PC-9 (cell line): Measurements from ENCODE around the gene IL4I1. TPM values are rescaled to one million over a fixed set of nuclear protein-coding genes. Genes with fewer than 3 reads are reported as not detected.

Experiments used
- BruUV-seq: library from RNA; stranded (reverse); fragments of 400-500 nt; replicated peaks from 2 replicates; lab custom pipeline; 2021; lab: Mats Ljungman, UMichigan
- CTCF ChIA-PET: fragments of 300-600 bp; sonication (Branson Sonifier 250); formaldehyde crosslinking; loops from one replicate; lab custom pipeline; 2022; ENCODE audit warnings: antibody characterized with exemption; lab: Charles Lee
- POLR2A ChIA-PET: fragments of 300-600 bp; sonication (Branson Sonifier 250); formaldehyde crosslinking; loops from one replicate; lab custom pipeline; 2022; ENCODE audit warnings: antibody characterized with exemption; ENCODE audit not compliant: unreplicated experiment; lab: Charles Lee
- DNase-seq, 2 experiments: peaks; one replicate each; pipeline versions ENCODE4 v3.0.0 to v3.0.0-alpha.2; 2015 to 2022; ENCODE audit warnings: mixed read lengths in 1 of 2
- H2AFZ ChIP-seq: fragments of 200-600 bp; sonication (generic); 2 replicates; pipeline ENCODE4 v1.8.1; 2017; ENCODE audit warnings: antibody characterized with exemption
- H3F3A ChIP-seq: fragments of 200-600 bp; sonication (generic); 2 replicates; pipeline ENCODE4 v1.8.1; 2017; ENCODE audit warnings: antibody characterized with exemption, mild to moderate bottlenecking, low read depth; ENCODE audit not compliant: insufficient read depth
- H3K27ac ChIP-seq: fragments of 200-600 bp; sonication (generic); 2 replicates; pipeline ENCODE4 v1.6.1; 2016; ENCODE audit warnings: mixed run types
- H3K27me3 ChIP-seq: fragments of 200-600 bp; sonication (generic); 2 replicates; pipeline ENCODE4 v1.6.1; 2016; ENCODE audit warnings: low read depth, mixed run types; ENCODE audit not compliant: insufficient read depth
- H3K36me3 ChIP-seq: fragments of 200-600 bp; sonication (generic); 2 replicates; pipeline ENCODE4 v1.6.1; 2016; ENCODE audit warnings: low read depth, mixed run types
- H3K4me1 ChIP-seq: fragments of 200-600 bp; sonication (generic); replicated peaks from 2 replicates; pipeline ENCODE4 v1.6.1; 2016; ENCODE audit warnings: mixed run types; ENCODE audit not compliant: insufficient read depth
- H3K4me2 ChIP-seq: fragments of 200-600 bp; sonication (generic); 2 replicates; pipeline ENCODE4 v1.6.1; 2017; ENCODE audit warnings: mixed run types
- H3K4me3 ChIP-seq: fragments of 200-600 bp; sonication (generic); 2 replicates; pipeline ENCODE4 v1.6.1; 2016; ENCODE audit warnings: mixed run types
- H3K79me2 ChIP-seq: fragments of 200-600 bp; sonication (generic); 2 replicates; pipeline ENCODE4 v1.6.1; 2017; ENCODE audit warnings: low read depth, mixed run types
- H3K9me2 ChIP-seq: fragments of 200-600 bp; sonication (generic); 2 replicates; pipeline ENCODE4 v1.8.1; 2017; ENCODE audit warnings: mild to moderate bottlenecking; ENCODE audit not compliant: insufficient read depth
- H3K9me3 ChIP-seq: fragments of 200-600 bp; sonication (generic); 2 replicates; pipeline ENCODE4 v1.8.1; 2016; ENCODE audit warnings: low read depth; ENCODE audit not compliant: insufficient read depth
- H4K20me1 ChIP-seq: fragments of 200-600 bp; sonication (generic); 2 replicates; pipeline ENCODE4 v1.8.1; 2017; ENCODE audit not compliant: insufficient read depth
- EZH2 ChIP-seq: fragments of 200-600 bp; sonication (generic); IDR thresholded peaks from 2 replicates; pipeline ENCODE4 v1.8.0; 2017; ENCODE audit warnings: antibody characterized with exemption, low read depth
- intact Hi-C: fragments of 100-400 bp; cut with micrococcal nuclease; formaldehyde crosslinking; loops from one replicate; pipeline ENCODE4 v1.10.0; 2022; ENCODE audit not compliant: unreplicated experiment
- total RNA-seq: library from RNA; stranded (reverse); gene quantifications from 2 replicates; pipeline ENCODE4 v1.2.3, GENCODE V29; 2021
- TF ChIP-seq, protein P1 (sequence below): fragments of 200-600 bp; sonication (generic); conservative IDR thresholded peaks from 2 replicates; pipeline ENCODE4 v1.6.1; 2017; ENCODE audit warnings: mixed run types, antibody characterized with exemption, mild to moderate bottlenecking, moderate library complexity

IL4I1 gene
- total RNA-seq, 1 experiment from 2014 or later, result not detected

DNA sequence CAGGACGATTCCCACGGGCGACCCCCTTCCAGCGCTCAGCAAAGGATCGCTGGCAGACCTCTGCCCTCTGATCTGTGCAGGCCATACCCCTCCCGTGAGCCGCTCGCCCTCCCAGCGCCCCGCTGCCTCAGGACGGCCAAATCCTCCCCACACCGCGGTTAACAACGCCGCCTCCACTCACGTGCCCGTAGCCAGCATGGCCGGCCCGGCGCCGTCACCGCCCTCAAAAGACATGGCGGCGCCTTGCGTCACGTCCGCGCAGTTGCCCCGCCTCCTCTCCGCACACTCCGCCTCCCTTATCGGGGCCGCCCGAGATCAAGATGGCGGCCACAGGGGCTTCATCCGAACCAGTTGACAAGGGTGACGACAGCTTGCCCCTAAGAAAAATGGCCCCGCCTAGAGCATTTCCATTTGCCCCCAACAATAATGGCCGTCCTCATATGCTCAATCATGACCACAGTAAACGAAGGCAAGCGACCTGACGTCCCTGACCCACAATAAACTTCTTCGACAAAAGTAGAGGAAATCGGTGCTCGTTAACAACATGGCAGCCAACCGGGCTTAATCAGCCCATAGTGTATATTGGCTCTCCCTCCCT is 20.2 kb downstream of the IL4I1 start:
- Histone ChIP-seq H3K27me3 (no peaks in the 10 kb centered on the region), H3K9me2 (no peaks in the 10 kb centered on the region), H4K20me1 (peaks cover 36% of the 10 kb centered on the region), H2AFZ (peak overlapping the region; percentile 86), H3K27ac (peak overlapping the region; percentile 92), H3K79me2 (peaks cover 52% of the 10 kb centered on the region), H3K9me3 (no peaks in the 10 kb centered on the region), H3F3A (peaks cover 20% of the 10 kb centered on the region; the same call in 1 of the 2 replicates), H3K36me3 (peaks cover 14% of the 10 kb centered on the region; the same call in 1 of the 2 replicates), H3K4me1 (peaks cover 21% of the 10 kb centered on the region), H3K4me2 (peak overlapping the region; percentile 95), H3K4me3 (peak overlapping the region; percentile 79)
- no TSS peak for BruUV-seq
- TF ChIP-seq, protein P1, sequence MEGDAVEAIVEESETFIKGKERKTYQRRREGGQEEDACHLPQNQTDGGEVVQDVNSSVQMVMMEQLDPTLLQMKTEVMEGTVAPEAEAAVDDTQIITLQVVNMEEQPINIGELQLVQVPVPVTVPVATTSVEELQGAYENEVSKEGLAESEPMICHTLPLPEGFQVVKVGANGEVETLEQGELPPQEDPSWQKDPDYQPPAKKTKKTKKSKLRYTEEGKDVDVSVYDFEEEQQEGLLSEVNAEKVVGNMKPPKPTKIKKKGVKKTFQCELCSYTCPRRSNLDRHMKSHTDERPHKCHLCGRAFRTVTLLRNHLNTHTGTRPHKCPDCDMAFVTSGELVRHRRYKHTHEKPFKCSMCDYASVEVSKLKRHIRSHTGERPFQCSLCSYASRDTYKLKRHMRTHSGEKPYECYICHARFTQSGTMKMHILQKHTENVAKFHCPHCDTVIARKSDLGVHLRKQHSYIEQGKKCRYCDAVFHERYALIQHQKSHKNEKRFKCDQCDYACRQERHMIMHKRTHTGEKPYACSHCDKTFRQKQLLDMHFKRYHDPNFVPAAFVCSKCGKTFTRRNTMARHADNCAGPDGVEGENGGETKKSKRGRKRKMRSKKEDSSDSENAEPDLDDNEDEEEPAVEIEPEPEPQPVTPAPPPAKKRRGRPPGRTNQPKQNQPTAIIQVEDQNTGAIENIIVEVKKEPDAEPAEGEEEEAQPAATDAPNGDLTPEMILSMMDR, result no peak
- CTCF ChIA-PET, result no interaction called here
- POLR2A ChIA-PET, result interaction anchor here (0.6 to 0.7 kb wide), 2 partner anchors 9 to 423 kb away, joined by 3 to 4 read pairs; partner anchors contain the start of gene ALDH16A1
- intact Hi-C loops, result loop anchor here (1.0 to 5.0 kb wide), 12 partner anchors 7 to 514 kb away; partner anchors contain the start of genes AP2A1, ATF5, DKKL1 and FUZ
- DNase-seq, result peak; percentile 91 to 97

DNA sequence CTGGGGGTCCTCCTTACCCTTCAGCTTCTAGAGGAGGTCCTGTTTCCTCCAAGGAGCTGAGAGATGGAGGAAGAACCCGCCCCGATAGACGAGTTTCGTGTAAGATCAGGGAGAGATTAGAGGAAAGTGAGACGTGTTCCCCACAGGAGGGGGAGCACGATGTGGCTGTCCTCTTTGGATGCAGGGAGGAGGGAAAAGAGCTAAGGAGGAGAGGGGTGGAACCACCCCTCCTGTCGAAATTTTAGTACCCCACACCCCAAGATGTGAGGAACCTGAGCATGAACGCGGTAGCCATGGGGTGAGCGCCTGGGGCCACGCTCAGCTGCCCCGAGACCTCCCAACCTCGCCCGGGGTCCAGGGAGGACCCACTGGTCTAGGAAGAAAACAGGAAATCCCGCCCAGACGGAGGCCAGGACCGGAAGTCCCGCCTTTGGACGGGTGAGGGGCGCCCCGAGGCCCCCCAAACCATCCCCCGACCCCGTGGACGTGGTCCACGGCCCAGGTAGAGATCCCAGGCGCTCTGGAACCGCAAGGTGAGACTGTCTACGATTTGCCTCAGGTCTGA is 20.7 kb downstream of the IL4I1 start:
- H3K36me3 ChIP-seq, result 0 out of 2 replicates have a peak, but pooled peaks cover 14% of the 10 kb centered on the region
- no peaks in the 10 kb centered on the region for H3K9me3 ChIP-seq
- peak overlapping the region; percentile 92 for H3K27ac ChIP-seq
- DNase-seq, result no peak
- peaks cover 21% of the 10 kb centered on the region for H3K4me1 ChIP-seq
- intact Hi-C loops, result loop anchor here (2.0 to 5.0 kb wide), 10 partner anchors 51 to 513 kb away; partner anchors contain the start of genes AP2A1, ATF5, DKKL1 and MYH14
- ChIA-PET CTCF (no interaction called here), POLR2A (interaction anchor here (0.6 to 0.7 kb wide), 2 partner anchors 8 to 423 kb away, joined by 3 to 4 read pairs; partner anchors contain the start of gene ALDH16A1)
- peak overlapping the region; percentile 86 for H2AFZ ChIP-seq
- H3K4me2 ChIP-seq, result peak overlapping the region; percentile 95
- peak overlapping the region; percentile 79 for H3K4me3 ChIP-seq
- peaks cover 52% of the 10 kb centered on the region for H3K79me2 ChIP-seq
- H3F3A ChIP-seq, result peaks cover 21% of the 10 kb centered on the region; the same call in 1 of the 2 replicates
- no TSS peak for BruUV-seq
- H3K27me3 ChIP-seq, result no peaks in the 10 kb centered on the region
- no peaks in the 10 kb centered on the region for H3K9me2 ChIP-seq
- peaks cover 36% of the 10 kb centered on the region for H4K20me1 ChIP-seq
- TF ChIP-seq, protein P1, result no peak

DNA sequence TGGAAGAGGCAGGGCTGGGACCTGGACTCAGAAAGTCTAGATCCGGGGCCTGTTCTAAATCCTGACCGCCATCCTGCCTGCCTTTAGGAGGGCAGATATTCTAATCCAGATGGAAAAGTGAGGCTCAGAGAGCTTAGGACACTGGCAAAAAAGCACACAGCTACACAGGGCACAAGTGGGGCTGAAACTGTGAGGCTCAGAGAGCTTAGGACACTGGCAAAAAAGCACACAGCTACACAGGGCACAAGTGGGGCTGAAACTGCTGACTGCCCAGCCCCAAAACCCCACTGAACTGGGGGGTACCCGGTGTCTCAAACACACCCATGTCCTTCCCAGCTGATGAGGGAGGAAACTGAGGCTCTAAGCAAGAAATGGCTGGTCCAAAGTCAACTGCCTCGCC is 21.5 kb downstream of the IL4I1 start:
- Histone ChIP-seq H3K36me3 (0 out of 2 replicates have a peak, but pooled peaks cover 10% of the 10 kb centered on the region), H2AFZ (no peak overlapping the region), H3K4me1 (peaks cover 29% of the 10 kb centered on the region), H3K27me3 (no peaks in the 10 kb centered on the region), H3K9me2 (no peaks in the 10 kb centered on the region), H3K4me3 (peak overlapping the region; percentile 79), H3F3A (peaks cover 29% of the 10 kb centered on the region; the same call in 1 of the 2 replicates), H3K9me3 (no peaks in the 10 kb centered on the region), H3K27ac (peak overlapping the region; percentile 92), H3K4me2 (peak overlapping the region; percentile 95), H3K79me2 (peaks cover 52% of the 10 kb centered on the region), H4K20me1 (peaks cover 31% of the 10 kb centered on the region)
- ChIA-PET CTCF (no interaction called here), POLR2A (no interaction called here)
- intact Hi-C loops, result loop anchor here (5.0 kb wide), 2 partner anchors 52 to 152 kb away; partner anchors contain the start of genes ATF5, NUP62, VRK3 and ZNF473
- no TSS peak for BruUV-seq
- no peak for DNase-seq
- TF ChIP-seq EZH2, result no peak
- TF ChIP-seq, protein P1, result no peak
